ENCODE results near the gene MAGEA8.
"Not testable (repeated sequence)": the region's sequence is repeated elsewhere in the genome, so short reads cannot be mapped to it uniquely, and the experiment has no call there.

Gene MAGEA8

GRCh38 chrX:149881081-149881711, at the start of gene MAGEA8:
Gene MAGEA8, plus strand, starts transcription at chrX:149881183. Its CDS starts 3,090 bp downstream, at chrX:149884273.
- DNase-seq (ENCODE audit: low read depth in 2 of 2): no peak

GRCh38 chrX:149831473-149831872, 49.5 kb upstream of the MAGEA8 start:
- no peak for DNase-seq (ENCODE audit: low read depth in 2 of 2)

GRCh38 chrX:149836728-149837127, 44.3 kb upstream of the MAGEA8 start:
- DNase-seq (ENCODE audit: low read depth in 2 of 2): not testable (repeated sequence)

GRCh38 chrX:149837167-149837566, 43.8 kb upstream of the MAGEA8 start:
- no peak for DNase-seq (ENCODE audit: low read depth in 2 of 2)

GRCh38 chrX:149837639-149838038, 43.3 kb upstream of the MAGEA8 start:
- peak in 1 of 2 donors; percentile 9 for DNase-seq (ENCODE audit: low read depth in 2 of 2)

GRCh38 chrX:149841929-149842328, 39.1 kb upstream of the MAGEA8 start:
- DNase-seq (ENCODE audit: low read depth in 2 of 2): no peak

- DNase-seq (ENCODE audit: low read depth in 2 of 2): no peak
Observed at GRCh38 chrX:149845385-149845784, 35.6 kb upstream of the MAGEA8 start.

- no peak for DNase-seq (ENCODE audit: low read depth in 2 of 2)
Observed at GRCh38 chrX:149846789-149847188, 34.2 kb upstream of the MAGEA8 start.

- DNase-seq (ENCODE audit: low read depth in 2 of 2): no peak
Observed at GRCh38 chrX:149848855-149849254, 32.1 kb upstream of the MAGEA8 start.

GRCh38 chrX:149849787-149850186, 31.2 kb upstream of the MAGEA8 start:
- no peak for DNase-seq (ENCODE audit: low read depth in 2 of 2)

- no peak for DNase-seq (ENCODE audit: low read depth in 2 of 2)
Observed at GRCh38 chrX:149851864-149852263, 29.1 kb upstream of the MAGEA8 start.

GRCh38 chrX:149853925-149854324, 27.1 kb upstream of the MAGEA8 start:
- no peak for DNase-seq (ENCODE audit: low read depth in 2 of 2)

GRCh38 chrX:149858592-149858991, 22.4 kb upstream of the MAGEA8 start:
- DNase-seq (ENCODE audit: low read depth in 2 of 2): no peak

- DNase-seq (ENCODE audit: low read depth in 2 of 2): no peak
Observed at GRCh38 chrX:149860445-149860844, 20.5 kb upstream of the MAGEA8 start.

- DNase-seq (ENCODE audit: low read depth in 2 of 2): no peak
Observed at GRCh38 chrX:149865390-149865789, 15.6 kb upstream of the MAGEA8 start.

GRCh38 chrX:149867488-149867887, 13.5 kb upstream of the MAGEA8 start:
- no peak for DNase-seq (ENCODE audit: low read depth in 2 of 2)

- no peak for DNase-seq (ENCODE audit: low read depth in 2 of 2)
Observed at GRCh38 chrX:149870840-149871239, 10.1 kb upstream of the MAGEA8 start.

GRCh38 chrX:149871433-149871832, 9.6 kb upstream of the MAGEA8 start:
- no peak for DNase-seq (ENCODE audit: low read depth in 2 of 2)

GRCh38 chrX:149871940-149872339, 9.0 kb upstream of the MAGEA8 start:
- DNase-seq (ENCODE audit: low read depth in 2 of 2): peak; percentile 45 to 54

GRCh38 chrX:149877157-149877556, 3.8 kb upstream of the MAGEA8 start:
- DNase-seq (ENCODE audit: low read depth in 2 of 2): no peak

GRCh38 chrX:149877636-149878035, 3.3 kb upstream of the MAGEA8 start:
- no peak for DNase-seq (ENCODE audit: low read depth in 2 of 2)

GRCh38 chrX:149890828-149891227, 9.8 kb downstream of the MAGEA8 start:
- DNase-seq (ENCODE audit: low read depth in 2 of 2): not testable (repeated sequence)

- no peak for DNase-seq (ENCODE audit: low read depth in 2 of 2)
Observed at GRCh38 chrX:149898554-149898953, 17.6 kb downstream of the MAGEA8 start.

All from activated CD4-positive, alpha-beta T cell treated with anti-CD3 and anti-CD28 coated beads for 24 hours (primary cell).